Measurements from ENCODE around the gene PRKCH. TPM values are rescaled to one million over a fixed set of nuclear protein-coding genes. Genes with fewer than 3 reads are reported as not detected.

The PRKCH gene
- total RNA-seq, 1 donor from 2014 or later = 19.1 TPM

GRCh38 chr14:61355892-61356325, 34.5 kb downstream of the PRKCH start:
- H3K9me3 Mint-ChIP-seq = peaks cover 6% of the 10 kb centered on the region
- peak; percentile 74 for DNase-seq (ENCODE audit: extremely low spot score, unreplicated experiment)
- peaks cover 5% of the 10 kb centered on the region for H3K36me3 Mint-ChIP-seq
- H3K4me3 Mint-ChIP-seq = peak overlapping the region; percentile 75
- peaks cover 10% of the 10 kb centered on the region for H3K4me1 Mint-ChIP-seq (ENCODE audit: unreplicated experiment)
- no peak for TF ChIP-seq CTCF (conservative IDR thresholded peaks at IDR 0.05)
- peak overlapping the region; percentile 93 for H3K27ac Mint-ChIP-seq
- no peaks in the 10 kb centered on the region for H3K27me3 Mint-ChIP-seq

DNA sequence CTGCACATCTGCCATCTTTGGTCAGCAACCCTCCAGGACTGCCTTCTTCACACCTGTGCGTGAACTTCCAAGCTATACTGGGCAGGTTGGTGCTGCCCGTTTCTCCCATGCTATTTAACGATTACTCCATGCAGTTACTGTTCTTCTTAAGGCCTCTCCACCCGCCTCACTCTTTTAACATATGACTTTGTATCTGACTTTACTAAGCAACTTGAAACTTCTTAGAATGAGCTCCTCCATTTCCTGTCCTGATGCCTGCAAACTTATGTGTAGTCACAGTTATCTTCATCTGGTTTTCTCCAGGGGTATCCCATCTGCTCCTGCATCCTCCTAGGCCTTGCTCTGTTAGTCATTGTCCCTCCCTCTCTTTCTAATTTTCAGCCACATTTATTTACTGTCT, 35.7 kb downstream of the PRKCH start:
- DNase-seq (ENCODE audit: extremely low spot score, unreplicated experiment) = no peak
- Mint-ChIP-seq H3K4me1 (ENCODE audit: unreplicated experiment) (peaks cover 10% of the 10 kb centered on the region), H3K27ac (peak overlapping the region; percentile 55), H3K27me3 (no peaks in the 10 kb centered on the region), H3K9me3 (peaks cover 6% of the 10 kb centered on the region), H3K36me3 (peaks cover 5% of the 10 kb centered on the region), H3K4me3 (peak overlapping the region; percentile 6)
- no peak for TF ChIP-seq CTCF (conservative IDR thresholded peaks at IDR 0.05)

- H3K4me1 Mint-ChIP-seq (ENCODE audit: unreplicated experiment) = peaks cover 10% of the 10 kb centered on the region
- no peaks in the 10 kb centered on the region for H3K27me3 Mint-ChIP-seq
- peak overlapping the region; percentile 12 for H3K27ac Mint-ChIP-seq
- peaks cover 5% of the 10 kb centered on the region for H3K36me3 Mint-ChIP-seq
- H3K4me3 Mint-ChIP-seq = no peak overlapping the region
- no peak for TF ChIP-seq CTCF (conservative IDR thresholded peaks at IDR 0.05)
- H3K9me3 Mint-ChIP-seq = peaks cover 6% of the 10 kb centered on the region
- DNase-seq (ENCODE audit: extremely low spot score, unreplicated experiment) = no peak
Measured at GRCh38 chr14:61358554-61359226, 37.3 kb downstream of the PRKCH start.

DNA sequence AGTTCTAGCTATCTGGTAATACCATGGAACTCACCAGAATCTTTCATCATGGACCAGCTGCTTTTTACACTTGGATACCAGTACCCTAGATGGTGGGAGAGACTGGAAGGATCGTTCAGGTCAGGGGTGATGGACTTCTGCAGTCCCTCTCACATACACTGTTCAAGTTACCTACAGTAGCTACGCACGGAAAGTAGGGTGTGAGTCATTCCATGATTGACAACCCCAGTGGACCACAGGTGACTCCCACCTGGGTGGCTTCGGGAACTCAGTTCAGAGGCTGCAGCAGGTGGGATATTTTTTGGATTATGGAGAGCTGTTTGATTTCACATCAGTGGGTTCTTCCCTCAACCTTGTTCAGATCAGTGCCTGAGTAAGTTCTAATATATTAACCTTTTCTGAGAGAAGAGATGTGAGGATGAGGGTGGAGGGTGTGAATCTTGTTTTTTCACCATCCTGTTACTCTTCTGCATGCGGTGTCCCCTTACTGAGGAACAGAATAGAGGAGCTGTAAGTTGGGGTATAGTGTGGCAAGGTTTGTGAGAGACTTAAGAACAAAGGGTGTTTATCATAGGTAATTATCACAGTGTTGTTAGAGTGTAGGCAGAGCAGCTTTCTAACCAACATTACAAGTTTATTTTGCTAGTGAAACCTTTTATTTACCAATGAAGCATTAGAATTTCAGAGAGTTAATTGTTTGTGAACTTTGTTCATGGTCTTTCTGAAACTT, 39.6 kb downstream of the PRKCH start:
- Mint-ChIP-seq H3K9me3 (peaks cover 6% of the 10 kb centered on the region), H3K27ac (peak overlapping the region; percentile 60), H3K4me3 (no peak overlapping the region), H3K36me3 (peaks cover 5% of the 10 kb centered on the region), H3K4me1 (ENCODE audit: unreplicated experiment) (peaks cover 5% of the 10 kb centered on the region), H3K27me3 (no peaks in the 10 kb centered on the region)
- no peak for TF ChIP-seq CTCF (conservative IDR thresholded peaks at IDR 0.05)
- no peak for DNase-seq (ENCODE audit: extremely low spot score, unreplicated experiment)

- Mint-ChIP-seq H3K4me1 (ENCODE audit: unreplicated experiment) (peaks cover 5% of the 10 kb centered on the region), H3K9me3 (peaks cover 4% of the 10 kb centered on the region), H3K27me3 (no peaks in the 10 kb centered on the region), H3K27ac (no peak overlapping the region), H3K4me3 (no peak overlapping the region), H3K36me3 (peaks cover 4% of the 10 kb centered on the region)
- TF ChIP-seq CTCF (conservative IDR thresholded peaks at IDR 0.05) = no peak
- DNase-seq (ENCODE audit: extremely low spot score, unreplicated experiment) = no peak
Measured at GRCh38 chr14:61362072-61362750, 40.8 kb downstream of the PRKCH start.

Data from type B pancreatic cell (in vitro differentiated cells).